Measurements from ENCODE around the gene ATP2B3.

- no peak for TF ChIP-seq PML (IDR thresholded peaks at IDR 0.05; ENCODE audit: low read length)
- no peak for TF ChIP-seq HDAC8 (tag; IDR thresholded peaks at IDR 0.05)
- no peak for TF ChIP-seq SP1 (CRISPR knock-in tag; IDR thresholded peaks at IDR 0.05)
- no peak for TF ChIP-seq CBX5 (IDR thresholded peaks at IDR 0.05; ENCODE audit: borderline replicate concordance, low read depth)
- no peak for TF ChIP-seq CTCF (IDR thresholded peaks at IDR 0.05 in 2 of 3, conservative IDR thresholded peaks at IDR 0.05 in 1 of 3; ENCODE audit: insufficient read depth in 2 of 3, low read depth in 1 of 3, low read length in 3 of 3)
- TF ChIP-seq CBFB (CRISPR knock-in tag; IDR thresholded peaks at IDR 0.05) = no peak
- no peak for TF ChIP-seq PKNOX1 (IDR thresholded peaks at IDR 0.05)
- TF ChIP-seq BHLHE40 (IDR thresholded peaks at IDR 0.05; ENCODE audit: low read length) = no peak
Measured at GRCh38 chrX:153626863-153627674, 109.6 kb downstream of the ATP2B3 start.

Measured in K562 (cell line).